ENCODE results near the gene PCDH9.
"Not testable (repeated sequence)": the region's sequence is repeated elsewhere in the genome, so short reads cannot be mapped to it uniquely, and the experiment has no call there.

Gene PCDH9

DNA sequence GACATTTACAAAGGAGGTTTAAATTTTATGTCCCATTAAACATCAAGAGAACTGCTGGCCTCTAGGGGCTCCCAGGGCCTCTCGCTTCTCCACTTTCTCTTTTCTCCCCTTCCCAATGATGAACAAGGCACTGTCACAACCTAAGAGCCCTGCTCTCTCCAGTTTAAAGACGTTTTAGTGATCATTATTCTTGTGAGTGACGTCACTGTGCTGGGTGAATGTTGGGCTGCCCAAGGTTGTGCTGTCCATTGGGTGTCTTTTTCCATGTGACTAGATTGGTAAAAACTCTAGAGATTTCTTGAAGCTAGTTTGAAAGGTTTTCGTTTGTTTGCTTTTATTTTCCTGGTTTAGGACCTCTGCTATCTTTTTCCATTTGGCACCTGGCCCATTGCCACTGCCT lies 602.6 kb downstream of the PCDH9 start:
- DNase-seq: no peak

DNA sequence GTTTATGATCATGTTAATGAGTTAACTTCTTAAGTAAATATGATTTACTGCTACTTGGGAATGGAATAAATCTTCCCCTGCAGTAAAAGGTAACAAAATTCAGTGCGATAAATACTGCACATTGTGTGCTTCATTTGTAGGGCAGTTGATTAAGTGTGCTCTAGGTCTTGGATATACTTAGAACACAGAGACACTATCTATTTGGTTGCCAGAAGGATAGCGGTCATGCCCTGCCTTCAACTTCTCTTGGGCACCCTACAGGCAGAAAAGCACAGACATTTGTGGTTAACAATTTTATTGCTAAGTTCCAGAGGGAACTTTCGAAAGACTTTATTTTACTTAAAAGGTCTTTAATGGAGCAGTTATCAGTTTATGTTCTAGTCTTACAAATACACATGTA lies 605.8 kb downstream of the PCDH9 start:
- no peak for DNase-seq

DNA sequence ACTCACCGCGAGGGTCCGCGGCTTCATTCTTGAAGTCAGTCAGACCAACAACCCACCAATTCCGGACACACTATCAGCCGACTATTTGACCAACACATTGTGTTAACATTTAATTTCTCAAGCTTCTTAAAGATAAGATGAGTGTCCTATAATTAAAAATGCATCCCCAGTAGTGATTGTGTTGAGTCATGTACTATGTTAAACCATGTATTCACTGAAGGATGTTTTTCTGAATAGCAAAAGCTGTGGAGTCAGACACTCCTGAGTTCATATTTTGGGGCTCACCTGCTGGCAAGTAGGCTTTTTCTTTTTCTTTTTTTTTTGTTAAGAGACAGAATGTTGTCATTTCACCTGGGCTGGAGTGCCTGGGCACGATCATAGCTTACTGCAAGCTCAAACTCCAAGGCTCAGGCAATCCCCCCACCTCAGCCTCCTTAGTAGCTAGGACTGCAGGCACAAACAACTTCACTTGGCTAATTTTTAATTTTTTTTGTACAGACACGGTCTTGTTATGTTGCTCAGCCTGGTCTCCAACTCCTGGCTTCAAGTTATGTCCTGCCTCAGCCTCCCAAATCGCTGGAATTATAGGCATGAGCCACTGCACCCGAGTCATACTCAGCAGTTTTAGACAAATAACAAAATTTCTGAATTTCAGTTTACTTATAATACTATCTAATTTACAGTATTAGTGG lies 606.9 kb downstream of the PCDH9 start:
- DNase-seq: no peak

DNA sequence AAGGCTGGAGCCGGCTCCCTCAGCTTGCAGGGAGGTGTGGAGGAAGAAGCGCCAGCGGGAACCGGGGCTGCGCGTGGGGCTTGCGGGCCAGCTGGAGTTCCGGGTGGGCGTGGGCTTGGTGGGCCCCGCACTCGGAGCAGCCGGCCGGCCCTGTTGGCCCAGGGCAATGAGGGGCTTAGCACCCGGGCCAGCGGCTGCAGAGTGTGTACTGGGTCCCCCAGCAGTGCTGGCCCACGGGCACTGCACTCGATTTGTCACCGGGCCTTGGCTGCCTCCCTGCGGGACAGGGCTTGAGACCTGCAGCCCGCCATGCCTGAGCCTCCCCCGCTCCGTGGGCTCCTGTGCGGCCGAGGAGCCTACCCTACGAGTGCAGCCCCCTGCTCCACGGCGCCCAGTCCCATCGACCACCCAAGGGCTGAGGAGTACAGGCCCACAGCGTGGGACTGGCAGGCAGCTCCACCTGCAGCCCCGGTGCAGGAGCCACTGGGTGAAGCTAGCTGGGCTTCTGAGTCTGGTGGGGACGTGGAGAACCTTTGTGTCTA lies 608.2 kb downstream of the PCDH9 start:
- DNase-seq: not testable (repeated sequence)

DNA sequence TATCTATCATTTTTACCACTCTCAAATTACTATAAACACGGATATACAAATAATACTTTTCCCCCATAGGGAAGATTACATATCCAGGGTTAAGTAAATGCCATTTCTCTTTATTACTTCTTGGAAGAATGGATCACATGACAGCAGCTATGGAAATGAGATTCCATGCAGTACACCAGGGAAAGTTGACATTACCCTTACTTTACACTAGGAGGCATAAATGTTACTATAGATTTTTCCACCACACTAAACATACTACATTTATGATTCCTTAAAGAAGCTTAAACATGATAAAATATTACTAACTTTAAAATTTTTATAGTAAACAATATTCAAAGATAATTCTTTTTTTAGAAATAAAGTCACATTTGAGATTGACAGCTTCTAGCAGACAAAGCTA lies 611.4 kb downstream of the PCDH9 start:
- DNase-seq: no peak

DNA sequence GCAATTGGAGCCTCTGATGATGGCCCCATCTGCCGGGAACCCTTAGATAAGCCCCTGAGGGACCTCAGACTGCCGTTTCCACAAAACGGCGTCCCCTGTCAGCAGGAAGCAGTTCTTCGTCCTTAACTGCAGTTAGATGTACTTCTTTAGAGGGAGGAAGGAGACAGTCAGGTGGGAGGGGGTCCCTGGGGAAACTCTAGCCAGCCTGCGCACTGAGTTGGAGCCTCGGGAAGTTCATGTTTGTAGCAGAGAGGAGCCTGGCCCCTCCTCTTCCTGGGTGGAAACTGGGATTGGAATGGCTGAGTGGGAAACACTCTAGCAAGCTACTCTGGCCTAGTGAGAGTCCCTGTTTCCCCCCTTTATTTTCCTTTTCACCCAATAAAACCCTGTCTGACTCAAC lies 612.4 kb downstream of the PCDH9 start:
- no peak for DNase-seq

DNA sequence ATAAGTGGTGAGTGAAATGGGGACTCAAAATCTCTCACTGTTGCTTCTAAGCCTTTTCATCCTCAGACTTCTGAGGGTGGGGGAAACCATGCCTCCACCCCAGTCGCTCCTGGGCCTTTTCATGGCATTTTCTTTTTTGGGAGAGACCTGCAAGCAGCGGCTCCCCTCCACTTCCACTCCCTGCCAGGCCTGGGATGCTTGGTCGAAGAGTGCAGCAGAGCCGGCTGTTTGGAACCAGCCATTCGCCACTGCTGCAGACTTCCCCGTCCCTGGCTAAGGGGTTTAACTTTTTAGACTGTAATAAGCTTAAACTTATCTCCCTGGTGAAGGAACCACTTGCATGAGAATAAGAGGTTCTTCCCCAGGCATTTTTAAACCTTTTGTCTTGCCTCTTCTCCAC lies 617.2 kb downstream of the PCDH9 start:
- DNase-seq: no peak

DNA sequence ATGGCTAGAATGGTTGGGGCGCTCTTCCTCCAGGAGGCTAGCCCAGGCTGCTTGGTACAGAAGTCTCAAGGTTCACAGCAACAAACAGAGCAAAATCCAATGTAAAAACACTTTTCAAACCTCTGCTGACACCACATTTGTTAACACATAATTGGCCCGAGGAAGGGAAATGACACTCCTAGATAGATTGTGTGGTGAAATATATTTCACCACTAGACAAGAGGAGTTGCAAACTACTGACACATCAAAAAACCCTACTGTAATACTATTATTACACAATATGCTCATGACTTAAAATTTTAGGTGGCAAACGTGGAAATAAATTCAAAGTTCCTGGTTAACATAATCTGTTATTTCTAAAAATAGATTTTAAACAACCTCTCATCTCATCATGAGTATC lies 643.6 kb downstream of the PCDH9 start:
- DNase-seq: no peak

DNA sequence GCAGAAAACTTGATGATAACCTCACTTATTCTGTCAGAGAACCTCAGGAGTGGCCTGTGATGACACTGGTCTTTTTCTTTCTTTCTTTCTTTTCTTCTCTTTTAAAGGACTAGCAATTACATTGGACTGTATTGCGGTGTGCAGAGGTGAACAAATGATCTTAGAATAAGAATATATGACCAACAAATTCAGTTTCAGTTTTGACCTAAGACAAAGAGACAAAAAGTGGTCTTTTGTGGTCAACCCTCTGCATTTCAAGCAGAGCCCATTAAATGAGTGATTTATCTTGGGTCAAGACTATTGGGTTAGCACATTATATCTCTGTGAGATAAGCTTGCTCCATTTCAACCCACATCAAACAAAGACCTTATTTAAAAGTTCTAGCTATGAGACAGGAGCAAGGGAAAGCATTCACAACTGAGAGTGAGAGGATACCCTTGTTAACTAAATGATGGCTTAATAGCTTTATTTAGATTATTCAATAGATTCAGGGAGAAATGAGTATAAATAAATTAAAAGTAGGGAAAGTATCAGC lies 644.4 kb downstream of the PCDH9 start:
- no peak for DNase-seq

DNA sequence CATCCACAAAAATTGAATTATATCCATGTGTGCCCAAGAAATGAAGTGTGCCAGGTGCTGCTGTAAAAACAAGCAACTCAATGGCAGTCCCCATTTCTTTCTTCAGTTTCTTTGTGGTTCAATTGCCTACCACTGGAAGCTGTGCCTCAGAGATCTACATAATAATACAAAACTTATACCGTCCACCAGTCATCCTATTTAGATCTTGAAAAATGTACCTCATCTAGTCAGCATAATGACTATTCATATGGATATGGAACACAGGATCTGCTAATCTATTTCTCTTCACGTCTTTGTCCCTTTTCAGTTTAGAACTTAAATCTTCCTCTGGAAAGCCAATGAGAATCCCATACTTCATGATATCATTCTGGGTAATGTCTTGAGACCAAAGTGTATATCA lies 648.5 kb downstream of the PCDH9 start:
- DNase-seq: no peak

DNA sequence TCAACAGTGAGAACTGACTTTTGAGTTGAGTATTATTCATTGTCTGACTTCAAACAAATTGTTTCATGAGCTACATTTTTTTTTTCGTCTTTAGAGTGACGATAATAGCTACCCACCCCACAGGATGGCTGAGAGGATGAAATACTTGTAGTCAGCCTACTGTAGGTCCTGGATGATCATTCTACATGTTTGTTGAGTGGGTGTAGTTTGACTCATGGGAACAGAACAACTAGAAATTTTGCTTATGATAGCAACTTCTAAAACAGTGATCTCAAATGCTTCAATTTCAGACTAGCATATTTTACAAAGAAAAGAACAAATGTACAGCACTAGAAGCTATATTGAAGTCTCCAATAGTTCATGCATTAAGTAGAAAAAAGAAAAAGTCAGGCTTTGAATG lies 651.8 kb downstream of the PCDH9 start:
- DNase-seq: no peak

DNA sequence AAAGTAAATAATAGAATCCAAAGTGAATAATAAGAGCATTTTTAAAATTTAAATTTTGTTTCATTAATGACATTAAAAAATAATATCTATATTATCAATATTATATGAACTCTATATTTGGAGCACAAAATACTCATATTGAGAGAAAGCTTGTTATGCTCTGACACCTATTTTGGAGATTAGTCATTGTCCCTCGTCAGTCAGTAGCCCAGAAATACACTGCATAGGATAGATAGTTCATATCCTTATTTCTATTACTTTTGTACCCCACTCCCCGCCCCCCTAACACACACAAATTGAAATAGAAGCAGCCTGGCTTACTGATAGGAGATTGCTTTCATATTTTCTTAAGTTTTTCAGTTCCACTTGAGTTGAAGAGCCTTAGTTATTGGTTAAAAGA lies 652.8 kb downstream of the PCDH9 start:
- no peak for DNase-seq

DNA sequence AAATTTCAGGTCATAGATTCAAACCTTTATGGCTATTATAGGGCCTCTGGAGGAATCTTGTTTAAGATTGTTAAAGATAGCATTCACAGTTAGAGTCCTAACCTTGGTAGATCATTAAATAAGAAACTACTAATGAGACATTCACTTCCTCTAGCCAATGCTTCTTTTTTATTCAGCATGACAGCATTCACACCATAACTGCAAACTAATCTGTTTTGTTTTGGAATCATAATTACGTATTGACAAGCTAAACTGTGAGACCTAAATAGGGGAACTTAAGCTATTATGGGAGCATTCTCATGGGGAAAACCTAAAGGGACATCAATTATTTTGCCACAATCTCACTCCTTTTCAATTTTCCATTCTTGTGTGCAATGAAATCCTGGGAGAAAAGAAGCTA lies 653.8 kb downstream of the PCDH9 start:
- DNase-seq: no peak

DNA sequence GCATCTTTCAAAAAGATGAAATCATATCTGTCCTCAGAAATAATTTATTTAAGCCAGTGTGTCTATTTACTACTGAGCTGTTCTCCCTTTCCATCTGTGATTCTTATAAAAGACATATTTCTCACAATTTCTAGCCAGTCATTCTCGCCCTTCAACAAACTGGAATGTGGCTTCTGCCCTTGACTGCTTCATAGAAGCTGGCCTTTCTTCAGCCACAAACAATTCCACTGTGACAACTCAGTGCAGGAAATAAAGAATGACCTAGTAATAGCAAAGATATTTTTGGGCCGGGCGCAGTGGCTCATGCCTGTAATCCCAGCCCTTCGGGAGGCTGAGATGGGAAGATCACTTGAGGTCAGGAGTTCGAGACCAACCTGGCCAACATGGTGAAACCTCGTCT lies 655.5 kb downstream of the PCDH9 start:
- no peak for DNase-seq

DNA sequence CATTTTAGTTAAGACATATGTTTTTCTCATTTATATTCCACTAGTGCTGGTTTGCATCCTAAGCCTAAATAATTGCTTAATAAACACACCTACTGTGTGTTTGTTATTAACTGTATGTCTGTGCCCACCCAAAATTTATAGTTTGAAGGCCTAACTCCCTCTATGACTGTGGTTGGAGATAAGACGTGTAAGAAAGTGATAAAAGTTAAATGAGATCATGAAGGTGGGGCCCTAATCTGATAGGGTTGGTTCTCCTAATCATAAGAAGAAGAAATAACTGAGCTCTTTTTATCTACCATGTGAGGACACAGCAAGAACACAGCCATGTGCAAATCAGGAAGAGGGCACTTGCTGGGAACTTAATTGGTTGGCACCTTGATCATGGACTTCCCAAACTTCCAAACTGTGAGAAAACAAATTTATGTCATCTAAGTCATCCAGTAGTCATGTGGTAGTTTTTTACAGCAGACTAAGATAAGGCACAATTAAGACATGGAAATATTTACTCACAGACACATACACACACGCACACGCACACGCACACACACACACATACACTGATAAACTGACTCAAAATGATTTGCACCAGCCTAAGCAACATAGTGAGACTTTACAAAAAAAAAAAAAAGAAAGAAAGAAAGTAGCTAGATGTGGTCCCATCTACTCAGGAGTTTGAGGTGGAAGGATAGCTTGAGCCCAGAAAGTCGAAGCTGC lies 662.1 kb downstream of the PCDH9 start:
- DNase-seq: no peak

DNA sequence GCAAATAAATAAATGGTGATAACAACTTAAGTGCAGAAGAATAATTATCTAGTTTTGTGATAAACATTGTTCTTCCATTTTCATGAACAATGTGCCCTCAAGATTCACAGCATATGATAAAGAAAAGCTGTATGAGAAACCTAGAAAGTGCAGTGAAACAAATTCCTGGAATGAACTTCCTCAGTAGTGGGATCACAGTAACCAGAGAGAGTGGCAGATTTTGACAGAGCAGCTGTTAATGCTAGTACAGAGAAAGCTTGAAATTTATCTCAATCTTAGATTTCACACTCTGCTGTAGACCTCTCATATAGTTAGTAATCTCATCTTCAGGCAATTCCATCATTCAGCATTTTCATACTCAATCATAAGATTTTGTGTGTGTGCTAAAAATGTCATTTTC lies 664.9 kb downstream of the PCDH9 start:
- no peak for DNase-seq

DNA sequence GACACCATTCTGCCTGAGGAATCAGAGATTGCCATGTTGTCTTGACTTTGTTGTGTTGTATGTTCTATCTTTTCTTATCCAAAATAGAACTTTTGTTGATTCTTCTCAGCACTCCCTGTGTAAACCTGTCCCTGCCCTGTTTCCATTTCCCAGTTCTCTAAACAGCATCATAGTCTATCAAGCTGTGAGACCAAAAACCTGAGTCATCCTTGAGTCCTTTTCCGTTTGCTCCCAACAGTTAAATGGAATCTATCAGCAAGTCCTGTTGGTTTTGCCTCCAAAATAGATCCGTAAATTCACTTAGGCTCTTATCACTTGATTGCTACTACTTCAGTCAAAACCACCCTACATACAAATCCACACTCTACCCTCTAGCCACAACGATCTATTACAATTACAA lies 667.1 kb downstream of the PCDH9 start:
- no peak for DNase-seq

DNA sequence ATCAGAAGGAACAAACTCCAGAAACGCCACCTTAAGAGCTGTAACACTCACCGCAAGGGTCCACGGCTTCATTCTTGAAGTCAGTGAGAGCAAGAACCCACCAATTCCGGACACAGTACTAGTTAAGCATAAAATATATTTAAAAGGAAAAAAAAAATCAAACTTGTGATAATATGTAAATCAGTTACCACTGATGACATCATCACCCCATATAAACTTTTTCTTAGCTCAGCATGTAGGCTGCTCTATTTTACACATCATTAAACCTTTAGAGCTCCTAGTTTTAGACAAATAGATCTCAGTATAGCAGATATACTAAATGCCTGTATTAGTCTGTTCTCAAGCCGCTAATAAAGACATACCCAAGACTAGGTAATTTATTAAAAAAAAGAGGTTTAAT lies 668.1 kb downstream of the PCDH9 start:
- no peak for DNase-seq

DNA sequence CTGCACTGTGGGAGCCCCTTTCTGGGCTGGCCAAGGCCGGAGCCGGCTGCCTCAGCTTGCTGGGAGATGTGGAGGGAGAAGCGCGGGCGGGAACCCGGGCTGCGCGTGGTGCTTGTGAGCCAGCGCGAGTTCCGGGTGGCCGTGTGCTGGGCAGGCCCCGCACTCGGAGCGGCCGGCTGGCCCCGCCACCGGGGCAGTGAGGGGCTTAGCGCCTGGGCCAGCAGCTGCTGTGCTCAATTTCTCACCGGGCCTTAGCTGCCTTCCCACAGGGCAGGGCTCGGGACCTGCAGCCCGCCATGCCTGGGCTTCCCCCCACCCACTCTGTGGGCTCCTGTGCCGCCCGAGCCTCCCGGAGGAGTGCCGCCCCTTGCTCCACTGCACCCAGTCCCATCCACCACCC lies 669.1 kb downstream of the PCDH9 start:
- DNase-seq: no peak

DNA sequence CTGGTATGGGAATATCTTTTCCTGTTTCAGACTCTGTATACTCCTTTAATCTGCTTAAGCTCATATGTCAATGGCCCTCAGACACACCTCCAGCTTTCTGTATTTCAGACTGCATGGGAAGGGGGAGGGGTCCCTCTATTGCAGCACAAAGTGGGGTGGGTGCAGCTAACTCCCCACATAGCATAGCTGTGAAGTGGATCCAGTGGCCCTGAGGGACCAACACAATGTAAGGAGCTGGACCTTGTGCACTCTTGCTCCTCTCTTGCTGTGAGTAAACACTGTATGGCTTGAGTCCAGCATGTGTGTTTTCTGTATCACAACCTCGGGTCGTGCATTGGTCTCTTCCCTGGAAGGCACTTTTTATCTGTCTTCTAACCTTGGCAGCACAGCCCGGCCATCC lies 669.9 kb downstream of the PCDH9 start:
- no peak for DNase-seq

DNA sequence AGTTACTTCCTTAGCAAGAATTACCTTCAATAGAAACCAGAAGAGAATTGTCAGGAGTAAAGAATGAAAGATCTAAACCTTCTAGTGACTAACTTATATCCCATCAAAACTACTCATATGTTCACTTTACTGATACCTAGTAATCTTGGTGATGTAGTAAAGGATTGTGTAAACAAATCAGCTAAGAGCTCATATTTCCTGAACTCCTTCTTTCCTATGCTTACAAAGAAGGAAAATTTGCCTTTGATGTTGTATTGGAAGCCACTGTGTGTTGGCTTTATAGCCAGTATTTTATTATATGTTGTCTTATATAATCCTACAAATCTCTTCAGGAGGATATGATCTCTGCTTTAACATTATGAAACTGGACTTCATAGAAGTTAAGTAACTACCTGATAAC lies 671.0 kb downstream of the PCDH9 start:
- no peak for DNase-seq

DNA sequence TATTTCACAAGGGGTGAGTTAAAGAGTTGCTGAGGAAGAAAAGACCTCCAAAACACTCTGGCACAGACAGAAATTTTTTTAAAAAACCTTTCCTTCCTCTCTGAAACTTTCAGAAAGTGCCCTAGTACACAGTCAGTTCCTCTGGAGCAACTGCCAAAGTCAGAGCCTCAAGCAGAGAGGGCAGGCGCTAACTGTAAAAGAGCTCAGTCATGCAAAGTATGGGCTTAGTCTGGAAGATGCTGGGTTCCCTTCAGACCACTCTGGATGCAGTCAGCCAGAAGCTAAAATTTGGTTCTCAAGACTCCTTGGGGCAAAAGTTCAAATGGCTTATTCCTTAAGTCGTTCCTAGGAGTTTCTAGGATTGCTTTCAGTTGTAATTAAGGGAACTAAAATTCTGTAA lies 671.6 kb downstream of the PCDH9 start:
- DNase-seq: peak; percentile 23

DNA sequence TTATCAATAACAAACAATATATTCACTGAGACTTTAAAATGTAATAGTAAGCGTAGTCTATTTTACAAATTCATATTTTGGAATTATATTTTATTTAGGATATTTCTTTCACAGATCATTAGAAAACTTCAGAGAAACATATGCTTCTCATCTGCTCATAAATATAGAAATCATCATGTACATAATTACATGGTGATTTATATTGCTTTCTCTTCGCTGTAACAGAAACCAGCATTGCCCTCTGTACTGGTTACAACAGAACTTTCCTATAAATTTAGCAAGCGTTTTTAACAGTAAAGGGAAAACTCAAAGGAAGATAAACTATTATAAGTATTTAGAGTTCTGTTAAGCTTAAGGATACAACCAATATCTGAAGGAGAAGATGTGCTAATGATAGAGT lies 672.8 kb downstream of the PCDH9 start:
- DNase-seq: no peak

DNA sequence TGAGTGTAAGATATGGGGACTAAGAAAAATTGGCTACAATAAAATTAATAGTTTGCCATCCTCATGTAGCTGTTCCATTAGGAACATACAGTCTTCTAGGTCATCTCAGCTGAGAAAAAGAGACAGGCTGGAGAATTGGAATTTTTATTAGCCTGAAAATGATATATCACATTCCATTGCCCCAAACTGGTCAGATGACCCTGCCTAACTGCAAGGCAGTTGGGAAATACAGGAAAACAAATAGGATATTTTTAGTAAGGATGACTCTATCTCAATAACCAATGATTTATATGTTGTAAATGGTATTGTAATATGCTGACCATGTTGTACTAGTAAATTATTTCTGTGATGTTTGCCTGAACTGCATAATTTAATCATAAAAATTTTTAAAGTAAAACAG lies 673.8 kb downstream of the PCDH9 start:
- no peak for DNase-seq

DNA sequence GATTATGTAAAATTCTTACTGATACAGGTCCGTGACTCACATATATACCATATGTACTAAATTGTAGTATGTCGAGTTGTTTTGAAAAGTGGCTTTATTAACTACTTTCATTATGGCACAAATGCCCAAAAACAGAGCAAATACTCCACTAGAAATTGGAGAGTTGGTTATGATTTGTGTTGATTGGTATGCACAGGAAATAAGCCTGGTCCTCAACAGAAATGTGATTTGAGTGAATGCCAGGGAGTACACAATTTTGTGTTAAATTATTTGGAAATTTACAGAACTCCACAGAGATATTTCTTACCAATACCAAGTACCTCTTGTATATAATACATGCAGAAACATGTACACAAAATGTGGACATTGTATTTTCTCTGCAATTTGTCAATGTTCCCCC lies 676.7 kb downstream of the PCDH9 start:
- DNase-seq: no peak

Data from KG1 (cell line).